PC-3 (cell line): ENCODE results near the gene ZSWIM4. TPM values are rescaled to one million over a fixed set of nuclear protein-coding genes. Genes with fewer than 3 reads are reported as not detected.

ENCODE experiments used
- ATAC-seq: fragments of 200-7000 bp; cut with Tn5 transposase; 2 replicates; pipeline ENCODE4 v1.9.1; 2020; ENCODE audit warnings: mild to moderate bottlenecking, moderate library complexity
- BruUV-seq: library from RNA; stranded (reverse); fragments of 400-500 nt; replicated peaks from 2 replicates; lab custom pipeline; 2021; lab: Mats Ljungman, UMichigan
- CTCF ChIA-PET: fragments of 300-600 bp; sonication (Branson Sonifier 250); formaldehyde crosslinking; loops from one replicate; lab custom pipeline; 2022; ENCODE audit warnings: antibody characterized with exemption; lab: Charles Lee
- POLR2A ChIA-PET: fragments of 300-600 bp; sonication (Branson Sonifier 250); formaldehyde crosslinking; loops from one replicate; lab custom pipeline; 2022; ENCODE audit warnings: antibody characterized with exemption; ENCODE audit not compliant: unreplicated experiment; lab: Charles Lee
- DNase-seq: peaks from one replicate; pipeline ENCODE4 v3.0.0-alpha.2; 2015
- H2AFZ ChIP-seq: fragments of 300-600 bp; sonication (generic); 2 replicates; pipeline ENCODE4 v1.6.0; 2016; ENCODE audit warnings: antibody characterized with exemption, low read length
- H3F3A ChIP-seq: fragments of 300-600 bp; sonication (generic); one replicate; pipeline ENCODE4 v1.6.0; 2017; ENCODE audit warnings: antibody characterized with exemption, low read length, control low read depth, mild to moderate bottlenecking; ENCODE audit not compliant: unreplicated experiment
- H3K27ac ChIP-seq: fragments of 300-600 bp; sonication (generic); 2 replicates; pipeline ENCODE4 v1.5.1; 2016; ENCODE audit warnings: mild to moderate bottlenecking, low read length
- H3K27me3 ChIP-seq: fragments of 300-600 bp; sonication (generic); 2 replicates; pipeline ENCODE4 v1.6.1; 2016; ENCODE audit warnings: low read length, mixed read lengths
- H3K36me3 ChIP-seq: fragments of 300-600 bp; sonication (generic); 2 replicates; pipeline ENCODE4 v1.6.1; 2016; ENCODE audit warnings: low read depth, mixed run types, low read length, mixed read lengths
- H3K4me1 ChIP-seq: fragments of 300-600 bp; sonication (generic); 2 replicates; pipeline ENCODE4 v1.5.1; 2016; ENCODE audit warnings: low read length; ENCODE audit not compliant: insufficient read depth
- H3K4me2 ChIP-seq: fragments of 300-600 bp; sonication (generic); 2 replicates; pipeline ENCODE4 v1.6.0; 2016; ENCODE audit warnings: low read length
- H3K4me3 ChIP-seq: fragments of 300-600 bp; sonication (generic); 2 replicates; pipeline ENCODE4 v1.5.1; 2016; ENCODE audit warnings: mild to moderate bottlenecking, low read length, mixed read lengths
- H3K79me2 ChIP-seq: fragments of 300-600 bp; sonication (generic); 2 replicates; pipeline ENCODE4 v1.6.1; 2017; ENCODE audit warnings: low read length, mixed read lengths
- H3K9ac ChIP-seq: fragments of 300-600 bp; sonication (generic); 2 replicates; pipeline ENCODE4 v1.6.0; 2016; ENCODE audit warnings: mild to moderate bottlenecking, low read length
- H3K9me2 ChIP-seq: fragments of 300-600 bp; sonication (generic); replicated peaks from 2 replicates; pipeline ENCODE4 v1.6.1; 2016; ENCODE audit warnings: mixed run types, low read length, mixed read lengths
- H3K9me3 ChIP-seq: fragments of 300-600 bp; sonication (generic); 2 replicates; pipeline ENCODE4 v1.6.1; 2016; ENCODE audit warnings: low read length, mixed read lengths
- H4K20me1 ChIP-seq: fragments of 300-600 bp; sonication (generic); 2 replicates; pipeline ENCODE4 v1.6.1; 2016; ENCODE audit warnings: low read length, mixed read lengths
- CTCF ChIP-seq: fragments of 300-600 bp; sonication (generic); conservative IDR thresholded peaks from 2 replicates; pipeline ENCODE4 v1.5.1; 2017; ENCODE audit warnings: antibody characterized with exemption, low read depth, mild to moderate bottlenecking, low read length
- EZH2 ChIP-seq: fragments of 300-600 bp; sonication (generic); IDR thresholded peaks from one replicate; pipeline ENCODE4 v1.6.1; 2017; ENCODE audit warnings: antibody characterized with exemption, mild to moderate bottlenecking, low read length; ENCODE audit not compliant: unreplicated experiment
- EZH2phosphoT487 ChIP-seq: fragments of 300-600 bp; sonication (generic); IDR thresholded peaks from 2 replicates; pipeline ENCODE4 v1.6.1; 2018; ENCODE audit warnings: mild to moderate bottlenecking, antibody characterized with exemption, low read length, borderline replicate concordance
- intact Hi-C: fragments of 100-400 bp; cut with micrococcal nuclease; formaldehyde crosslinking; loops from 2 replicates; pipeline ENCODE4 v1.9.0; 2023
- total RNA-seq: library from RNA; depleted of rRNA; stranded (reverse); fragments of >200 nt; gene quantifications from 2 replicates; pipeline ENCODE4 v1.2.3, GENCODE V29; 2014

The ZSWIM4 gene
- total RNA-seq, 1 experiment from 2014 or later = 8.0 TPM

DNA sequence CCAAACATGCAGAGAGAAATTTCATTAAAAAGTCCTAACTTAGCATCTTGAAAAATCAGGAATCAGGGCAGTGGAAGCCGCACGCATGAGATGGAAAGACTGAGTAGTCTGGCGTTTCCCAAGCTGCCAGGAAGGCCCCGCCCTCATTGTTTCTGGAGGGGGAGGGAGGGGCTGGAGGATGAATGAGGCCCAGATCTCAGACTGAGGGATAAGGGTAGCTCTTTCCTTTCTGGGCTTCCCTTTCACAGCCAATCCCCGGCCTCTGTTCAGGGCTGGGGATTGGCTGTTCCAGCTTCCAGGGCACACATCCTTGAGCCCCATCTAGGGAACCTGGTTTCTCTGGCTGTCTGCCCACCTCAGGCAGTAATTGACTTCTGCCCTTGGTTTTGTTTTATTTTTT, 13.7 kb upstream of the ZSWIM4 start:
- peaks cover 7% of the 10 kb centered on the region for H3F3A ChIP-seq
- no peaks in the 10 kb centered on the region for H3K27me3 ChIP-seq
- BruUV-seq = no TSS peak
- peaks cover 10% of the 10 kb centered on the region for H3K4me1 ChIP-seq
- no peaks in the 10 kb centered on the region for H4K20me1 ChIP-seq
- POLR2A ChIA-PET = interaction anchor here (0.7 kb wide), 1 partner anchor 645 kb away, joined by 3 read pairs; no protein-coding TSS in a partner anchor
- H2AFZ ChIP-seq = no peak overlapping the region
- intact Hi-C loops = loop anchor here (10.0 kb wide), 1 partner anchor 293 kb away; the partner anchor contains the start of gene MISP3
- CTCF ChIA-PET = interaction anchor here (2.7 kb wide), 1 partner anchor 81 kb away, joined by 19 read pairs; no protein-coding TSS in a partner anchor
- no peak overlapping the region for H3K4me2 ChIP-seq
- H3K9me3 ChIP-seq = no peaks in the 10 kb centered on the region
- peak; percentile 67 for DNase-seq
- TF ChIP-seq CTCF (no peak), EZH2phosphoT487 (no peak), EZH2 (no peak)
- no peak overlapping the region for H3K27ac ChIP-seq
- H3K9me2 ChIP-seq = no peaks in the 10 kb centered on the region
- H3K4me3 ChIP-seq = no peak overlapping the region
- ATAC-seq = peak; percentile 68
- H3K79me2 ChIP-seq = peaks cover 4% of the 10 kb centered on the region
- peaks cover 23% of the 10 kb centered on the region for H3K36me3 ChIP-seq
- H3K9ac ChIP-seq = no peak overlapping the region

GRCh38 chr19:13782537-13782936, 12.7 kb upstream of the ZSWIM4 start:
- Histone ChIP-seq H3K4me3 (no peak overlapping the region), H4K20me1 (no peaks in the 10 kb centered on the region), H3K9me3 (no peaks in the 10 kb centered on the region), H2AFZ (no peak overlapping the region), H3K27ac (no peak overlapping the region), H3K27me3 (no peaks in the 10 kb centered on the region), H3K9me2 (no peaks in the 10 kb centered on the region), H3K36me3 (peaks cover 20% of the 10 kb centered on the region), H3K4me2 (no peak overlapping the region), H3F3A (peaks cover 7% of the 10 kb centered on the region), H3K79me2 (no peaks in the 10 kb centered on the region), H3K4me1 (peaks cover 14% of the 10 kb centered on the region), H3K9ac (no peak overlapping the region)
- DNase-seq (no peak), ATAC-seq (no peak)
- no TSS peak for BruUV-seq
- ChIA-PET POLR2A (no interaction called here), CTCF (interaction anchor here (2.7 kb wide), 1 partner anchor 80 kb away, joined by 19 read pairs; no protein-coding TSS in a partner anchor)
- intact Hi-C loops = loop anchor here (10.0 kb wide), 1 partner anchor 292 kb away; the partner anchor contains the start of gene MISP3
- no peak for TF ChIP-seq CTCF
- no peak for TF ChIP-seq EZH2
- TF ChIP-seq EZH2phosphoT487 = no peak
